PFSK-1 (cell line): Measurements from ENCODE around the gene ENPP1.
A peak's percentile ranks its signal among the peaks of the same experiment; 100 is the strongest.

Experiments used
- FOXP2 ChIP-seq: optimal IDR thresholded peaks from 2 replicates; pipeline ENCODE3; 2011; ENCODE audit warnings: borderline replicate concordance, control low read depth, inconsistent platforms; ENCODE audit not compliant: insufficient read depth; ENCODE audit errors: extremely low read length, extremely low read depth
- POLR2AphosphoS5 ChIP-seq: IDR thresholded peaks from 2 replicates; pipeline ENCODE4 v1.6.1; 2012; ENCODE audit warnings: low read depth, mild to moderate bottlenecking, control low read depth, low read length, moderate library complexity
- SIN3A ChIP-seq: IDR thresholded peaks from 2 replicates; pipeline ENCODE4 v1.6.1; 2012; ENCODE audit warnings: mild to moderate bottlenecking, low read length, moderate library complexity, borderline replicate concordance; ENCODE audit not compliant: insufficient read depth
- TAF1 ChIP-seq: IDR thresholded peaks from 2 replicates; pipeline ENCODE4 v1.6.1; 2012; ENCODE audit warnings: low read length, control low read depth, borderline replicate concordance; ENCODE audit not compliant: insufficient read depth
- TF ChIP-seq, protein P1 (sequence below), 2 experiments: IDR thresholded peaks; 2 replicates each; pipeline versions ENCODE4 v1.6.1 to v1.8.0; 2011 to 2012; ENCODE audit warnings: low read depth in 2 of 2, low read length in 2 of 2, control low read depth in 1 of 2, inconsistent platforms in 1 of 2, mild to moderate bottlenecking in 1 of 2, moderate library complexity in 1 of 2; ENCODE audit not compliant: insufficient read depth in 1 of 2

The ENPP1 gene

DNA sequence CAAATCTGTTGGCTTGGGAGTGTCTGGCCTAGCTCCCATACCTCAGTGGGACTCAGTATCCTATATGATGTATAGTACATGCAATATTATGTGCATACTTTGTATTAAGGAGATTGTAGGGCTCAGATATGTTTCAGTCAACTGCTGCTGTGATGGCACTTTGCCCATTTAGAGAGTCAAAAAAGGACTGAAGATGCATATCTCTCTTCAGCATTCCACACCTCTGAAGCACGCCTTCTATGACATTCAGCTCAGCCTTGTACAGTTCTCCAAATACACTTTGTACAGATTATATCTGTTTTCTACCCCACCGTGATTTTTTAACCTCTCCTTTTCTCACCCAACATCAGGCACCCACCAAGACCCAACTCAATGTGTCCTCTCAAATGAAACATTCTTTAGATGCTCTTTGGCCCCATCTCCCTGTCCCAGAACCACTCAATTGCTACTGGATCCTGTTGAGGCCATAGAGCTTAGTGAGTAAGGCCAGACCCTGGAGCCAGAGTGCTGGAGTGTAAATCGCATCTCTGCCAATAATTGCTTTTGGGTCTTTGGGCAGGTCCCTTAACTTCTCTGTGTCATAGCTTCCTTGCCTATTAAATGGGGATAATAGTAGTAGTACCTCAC, 15.6 kb downstream of the ENPP1 start:
- no peak for TF ChIP-seq TAF1
- TF ChIP-seq, protein P1, sequence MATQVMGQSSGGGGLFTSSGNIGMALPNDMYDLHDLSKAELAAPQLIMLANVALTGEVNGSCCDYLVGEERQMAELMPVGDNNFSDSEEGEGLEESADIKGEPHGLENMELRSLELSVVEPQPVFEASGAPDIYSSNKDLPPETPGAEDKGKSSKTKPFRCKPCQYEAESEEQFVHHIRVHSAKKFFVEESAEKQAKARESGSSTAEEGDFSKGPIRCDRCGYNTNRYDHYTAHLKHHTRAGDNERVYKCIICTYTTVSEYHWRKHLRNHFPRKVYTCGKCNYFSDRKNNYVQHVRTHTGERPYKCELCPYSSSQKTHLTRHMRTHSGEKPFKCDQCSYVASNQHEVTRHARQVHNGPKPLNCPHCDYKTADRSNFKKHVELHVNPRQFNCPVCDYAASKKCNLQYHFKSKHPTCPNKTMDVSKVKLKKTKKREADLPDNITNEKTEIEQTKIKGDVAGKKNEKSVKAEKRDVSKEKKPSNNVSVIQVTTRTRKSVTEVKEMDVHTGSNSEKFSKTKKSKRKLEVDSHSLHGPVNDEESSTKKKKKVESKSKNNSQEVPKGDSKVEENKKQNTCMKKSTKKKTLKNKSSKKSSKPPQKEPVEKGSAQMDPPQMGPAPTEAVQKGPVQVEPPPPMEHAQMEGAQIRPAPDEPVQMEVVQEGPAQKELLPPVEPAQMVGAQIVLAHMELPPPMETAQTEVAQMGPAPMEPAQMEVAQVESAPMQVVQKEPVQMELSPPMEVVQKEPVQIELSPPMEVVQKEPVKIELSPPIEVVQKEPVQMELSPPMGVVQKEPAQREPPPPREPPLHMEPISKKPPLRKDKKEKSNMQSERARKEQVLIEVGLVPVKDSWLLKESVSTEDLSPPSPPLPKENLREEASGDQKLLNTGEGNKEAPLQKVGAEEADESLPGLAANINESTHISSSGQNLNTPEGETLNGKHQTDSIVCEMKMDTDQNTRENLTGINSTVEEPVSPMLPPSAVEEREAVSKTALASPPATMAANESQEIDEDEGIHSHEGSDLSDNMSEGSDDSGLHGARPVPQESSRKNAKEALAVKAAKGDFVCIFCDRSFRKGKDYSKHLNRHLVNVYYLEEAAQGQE (IDR thresholded peaks at IDR 0.05; ENCODE audit: insufficient read depth in 1 of 2, low read depth in 2 of 2, low read length in 2 of 2) = no peak
- no peak for TF ChIP-seq SIN3A
- no peak for TF ChIP-seq FOXP2
- no peak for TF ChIP-seq POLR2AphosphoS5

DNA sequence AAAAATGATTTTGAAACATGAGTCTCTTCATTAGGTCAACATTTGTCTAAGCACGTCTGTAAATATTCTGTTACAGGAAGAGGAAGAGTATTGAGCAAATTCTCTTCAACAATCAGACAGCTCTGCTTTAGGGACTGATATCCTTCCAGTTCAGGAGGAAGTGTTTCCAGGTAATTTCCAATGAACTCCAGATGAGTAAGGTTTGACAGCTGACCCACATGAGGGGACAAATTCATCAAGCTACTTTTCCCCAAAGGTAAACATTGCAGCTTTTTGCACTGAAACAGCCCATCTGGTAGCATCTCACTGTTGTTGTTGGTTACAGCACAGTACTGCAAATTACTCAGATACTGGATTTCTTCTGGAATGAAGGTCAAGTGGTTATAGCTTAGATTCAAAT, 18.1 kb downstream of the ENPP1 start:
- TF ChIP-seq POLR2AphosphoS5 (no peak), FOXP2 (no peak), SIN3A (no peak), TAF1 (no peak)
- TF ChIP-seq, protein P1 (IDR thresholded peaks at IDR 0.05; ENCODE audit: insufficient read depth in 1 of 2, low read depth in 2 of 2, low read length in 2 of 2) = no peak

DNA sequence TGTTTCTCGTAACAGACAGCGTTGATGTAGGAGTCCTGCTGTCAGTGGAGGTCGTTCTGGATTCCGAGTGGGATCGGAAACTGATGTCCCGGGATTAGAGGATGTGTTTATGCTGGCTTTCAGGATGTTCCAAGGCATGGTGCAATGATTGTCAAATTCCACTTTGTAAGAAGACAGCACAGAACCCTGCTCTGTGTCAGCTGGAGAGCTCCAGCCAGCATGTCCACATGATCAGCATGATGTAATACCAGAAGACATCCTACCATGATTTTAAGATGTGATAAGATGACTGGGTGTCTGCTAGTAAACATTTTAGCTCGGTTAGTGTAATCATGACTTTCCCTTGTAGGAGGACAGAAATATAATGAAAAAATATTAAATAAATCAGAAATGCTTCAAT, 20.3 kb downstream of the ENPP1 start:
- TF ChIP-seq FOXP2 = no peak
- TF ChIP-seq, protein P1 (IDR thresholded peaks at IDR 0.05; ENCODE audit: insufficient read depth in 1 of 2, low read depth in 2 of 2, low read length in 2 of 2) = peak in 1 of 2 experiments; percentile 51; a peak in 1 of 4 replicates

DNA sequence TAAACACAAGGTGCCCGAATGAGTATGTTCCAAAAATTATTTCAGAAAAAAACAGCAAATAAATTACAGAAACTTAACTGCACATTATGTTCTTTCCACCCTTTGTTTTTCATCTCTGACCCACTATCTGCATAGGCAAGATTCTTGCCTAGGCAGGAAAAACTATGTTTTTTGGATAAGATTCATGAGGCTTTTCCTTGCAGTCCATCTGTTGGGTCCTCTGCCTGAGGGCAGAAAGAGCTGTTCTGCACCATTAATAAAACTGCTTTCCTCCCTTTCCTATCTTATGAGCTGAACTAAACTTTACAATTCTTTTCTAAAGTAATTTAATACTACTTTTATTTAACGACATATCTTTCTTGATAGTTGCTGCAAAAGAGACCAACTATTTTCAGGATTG, 21.1 kb downstream of the ENPP1 start:
- TF ChIP-seq TAF1 = no peak
- TF ChIP-seq FOXP2 = no peak
- TF ChIP-seq, protein P1 (IDR thresholded peaks at IDR 0.05; ENCODE audit: insufficient read depth in 1 of 2, low read depth in 2 of 2, low read length in 2 of 2) = no peak
- no peak for TF ChIP-seq SIN3A
- TF ChIP-seq POLR2AphosphoS5 = no peak

DNA sequence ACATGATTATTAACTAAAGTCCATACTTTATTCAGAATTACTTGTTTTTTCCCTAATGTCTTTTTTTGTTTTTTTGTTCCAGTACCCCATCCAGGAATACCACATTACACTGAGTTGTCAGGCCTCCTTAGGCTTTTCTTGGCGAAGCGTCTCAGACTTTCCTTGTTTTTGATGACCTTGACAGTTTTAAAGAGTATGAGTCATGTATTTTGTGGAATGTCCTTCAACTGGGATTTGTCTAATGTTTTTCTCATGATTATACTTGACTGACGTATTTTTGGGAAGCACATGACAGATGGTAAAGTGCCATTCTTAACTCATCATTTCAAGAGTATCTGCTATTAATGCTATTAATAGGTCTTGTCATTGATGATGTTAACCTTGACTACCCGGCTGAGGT, 23.6 kb downstream of the ENPP1 start:
- TF ChIP-seq TAF1 (no peak), FOXP2 (no peak), POLR2AphosphoS5 (no peak), SIN3A (no peak)
- TF ChIP-seq, protein P1 (IDR thresholded peaks at IDR 0.05; ENCODE audit: insufficient read depth in 1 of 2, low read depth in 2 of 2, low read length in 2 of 2) = no peak
